Measurements from ENCODE around the gene AP5S1.
"Not testable (repeated sequence)": the region's sequence is repeated elsewhere in the genome, so short reads cannot be mapped to it uniquely, and the experiment has no call there.

Gene AP5S1

DNA sequence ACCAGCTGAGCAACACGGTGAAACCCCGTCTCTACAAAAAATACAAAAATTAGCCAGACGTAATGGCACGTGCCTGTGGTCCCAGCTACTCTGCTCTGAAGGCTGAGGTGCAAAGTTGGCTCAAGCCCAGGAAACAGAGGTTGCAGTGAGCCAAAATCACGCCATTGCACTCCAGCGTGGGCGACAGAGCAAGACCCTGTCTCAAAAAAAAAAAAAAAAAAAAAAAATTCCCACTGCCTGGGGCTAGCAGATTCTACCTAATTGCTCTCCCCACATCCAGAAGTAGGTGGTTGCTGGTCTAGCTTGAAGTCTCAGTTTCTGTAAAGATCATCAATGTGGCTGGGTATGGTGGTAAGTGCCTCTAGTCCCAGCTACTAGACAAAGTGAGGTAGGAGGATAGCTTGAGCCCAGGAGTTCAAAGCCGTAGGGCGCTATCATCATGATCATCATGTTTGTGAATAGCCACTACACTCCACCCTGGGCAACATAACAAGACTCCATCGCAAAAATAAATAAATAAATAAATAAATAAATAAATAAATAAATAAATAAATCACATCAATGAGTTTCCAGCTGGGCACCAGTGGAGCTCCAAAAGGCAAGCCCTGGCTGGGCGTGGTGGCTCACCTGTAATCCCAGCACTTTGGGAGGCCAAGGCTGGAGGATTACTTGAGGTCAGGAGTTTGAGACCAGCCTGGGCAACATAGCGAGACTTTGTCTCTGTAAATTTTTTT, 6.3 kb upstream of the AP5S1 start:
- DNase-seq, result no peak

DNA sequence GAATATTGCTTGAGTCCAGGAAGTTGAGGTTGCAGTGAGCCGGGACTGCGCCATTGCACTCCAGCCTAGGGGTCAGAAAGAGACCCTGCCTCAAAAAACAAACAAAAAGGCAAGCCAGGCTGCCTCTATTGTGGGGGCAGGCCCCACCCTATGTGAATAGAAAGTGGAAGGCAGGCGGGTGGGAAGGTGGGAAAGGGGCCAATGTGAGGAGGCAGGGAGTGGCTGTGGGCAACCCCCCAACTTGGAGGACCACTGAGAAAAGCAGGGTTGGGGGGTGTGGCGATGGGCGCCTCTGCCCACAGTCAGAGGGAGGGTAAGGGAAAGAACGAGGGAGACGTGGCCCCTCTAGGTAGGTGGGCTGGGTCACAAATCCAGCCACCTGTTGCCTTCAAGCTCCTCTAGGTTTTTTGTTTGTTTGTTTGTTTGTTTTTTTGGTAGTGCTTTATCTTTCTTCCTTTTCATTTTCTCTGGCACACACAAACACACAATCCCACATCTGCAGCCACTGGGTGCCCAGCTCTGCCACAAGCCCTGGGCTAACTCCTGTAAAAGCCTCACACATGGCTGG, 5.3 kb upstream of the AP5S1 start:
- no peak for DNase-seq

- DNase-seq, result no peak
Measured at GRCh38 chr20:3815703-3816315, 4.5 kb upstream of the AP5S1 start.

DNA sequence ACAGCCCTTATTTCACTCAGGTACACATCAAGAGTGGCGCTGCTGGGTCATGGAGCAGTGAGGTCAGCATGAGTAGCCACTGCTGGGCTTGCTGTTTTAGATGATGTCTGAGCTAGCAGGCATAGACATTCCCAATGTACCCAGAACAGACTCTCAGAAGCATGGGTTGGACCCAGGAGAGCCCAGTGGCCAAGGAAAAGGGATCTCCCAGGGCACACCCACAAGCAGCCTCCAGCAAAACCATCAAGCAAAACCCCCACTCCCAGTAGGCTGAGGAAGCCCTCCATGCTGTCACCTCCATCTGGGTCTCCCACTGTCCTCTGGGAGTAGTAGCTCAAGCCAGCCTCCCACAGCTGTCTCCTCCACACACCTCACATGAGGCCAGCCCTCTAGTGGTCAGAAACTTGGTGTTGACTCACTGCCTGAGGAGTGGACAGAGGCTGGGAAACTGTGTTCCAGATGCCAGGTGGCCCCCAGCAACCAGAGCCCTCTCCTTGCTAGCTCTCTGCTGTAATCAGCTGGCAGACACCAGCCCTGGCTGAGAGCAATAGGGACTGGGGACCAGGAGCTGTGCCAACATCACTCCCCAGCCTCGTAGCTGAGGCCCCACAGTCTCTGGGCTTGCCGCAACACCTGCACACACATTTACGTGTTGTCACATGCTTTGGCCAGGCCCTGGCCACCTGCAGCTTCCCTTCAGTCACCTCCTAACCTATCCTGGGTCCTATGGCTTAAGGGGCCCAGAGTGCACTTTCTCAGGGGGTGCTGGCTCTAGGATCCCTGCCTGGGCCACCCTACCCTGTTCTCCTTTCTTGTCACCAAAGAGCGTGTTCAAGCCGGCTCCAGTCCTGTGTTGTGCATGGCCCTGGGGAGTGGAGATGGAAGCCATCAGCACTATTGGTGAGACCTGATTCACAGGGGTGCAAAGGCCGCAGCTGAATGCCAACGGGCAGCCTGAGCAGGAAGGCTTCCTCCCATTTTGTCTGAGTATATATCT, 1.9 kb upstream of the AP5S1 start:
- peak; percentile 86 for DNase-seq

DNA sequence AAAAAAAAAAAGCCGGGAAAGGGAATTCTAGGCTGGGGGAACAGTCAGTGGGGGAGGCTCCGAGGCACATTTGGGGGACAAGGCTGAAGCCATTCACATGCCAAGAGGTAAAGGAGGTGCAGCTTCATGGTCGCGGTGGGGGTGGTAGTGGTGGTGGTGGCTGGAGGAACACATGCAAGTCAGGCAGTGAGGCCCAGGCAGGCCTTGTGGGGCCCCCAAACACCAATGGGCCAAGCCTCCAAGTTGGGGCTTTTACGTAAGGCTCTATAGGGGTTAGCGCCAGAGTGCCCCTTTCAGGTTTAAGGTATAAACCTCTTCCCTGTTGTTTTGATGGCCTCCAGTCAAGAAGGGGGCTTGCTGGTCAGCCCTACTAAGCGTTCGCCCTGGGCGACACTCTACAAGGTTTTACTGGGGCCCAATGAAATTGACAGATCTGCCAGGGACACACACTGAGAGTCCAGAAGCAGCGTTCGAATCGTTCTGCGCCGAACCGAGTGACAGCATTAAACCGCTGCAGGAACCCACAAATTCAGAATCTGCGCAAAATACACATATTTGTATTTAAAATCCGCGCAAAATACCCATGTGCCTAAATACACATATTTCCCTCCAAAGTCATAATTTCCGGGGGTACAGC, 818 bp upstream of the AP5S1 start:
- DNase-seq, result no peak

DNA sequence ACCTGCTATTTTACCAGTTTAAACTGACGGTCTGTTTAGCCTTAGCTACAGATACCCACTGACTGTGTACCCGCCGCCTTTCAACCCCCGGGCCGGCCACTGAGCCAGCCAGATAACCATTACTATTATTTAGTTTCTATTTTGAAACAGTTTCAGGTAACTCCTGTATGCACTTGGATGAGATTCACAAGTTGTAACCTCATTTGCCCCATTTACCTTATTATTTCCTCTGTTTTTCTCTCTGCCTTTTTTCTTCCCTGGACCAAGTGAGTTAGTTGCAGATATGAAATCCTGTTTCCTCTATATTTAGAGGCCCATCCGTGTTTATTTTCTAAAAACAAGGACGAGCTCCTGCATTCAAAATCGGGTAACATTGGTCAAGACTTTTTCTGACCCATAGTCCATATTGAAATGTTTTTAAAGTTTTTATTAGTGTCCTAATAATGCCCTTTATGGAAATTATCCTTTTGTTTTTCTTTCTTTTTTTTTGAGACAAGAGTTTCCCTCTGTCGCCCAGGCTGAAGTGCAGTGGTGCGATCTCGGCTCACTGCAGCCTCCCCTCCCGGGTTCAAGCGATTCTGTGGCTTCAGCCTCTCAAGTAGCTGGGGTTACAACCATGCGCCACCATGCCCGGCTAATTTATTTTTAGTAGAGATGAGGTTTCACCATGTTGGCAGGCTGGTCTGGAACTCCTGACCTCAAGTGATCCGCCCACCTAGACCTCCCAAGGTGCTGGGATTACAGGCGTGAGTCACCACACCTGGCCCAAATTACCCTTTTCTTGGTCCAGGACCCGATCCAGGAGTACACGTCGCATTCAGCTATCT, 767 bp downstream of the AP5S1 start:
- DNase-seq, result no peak

DNA sequence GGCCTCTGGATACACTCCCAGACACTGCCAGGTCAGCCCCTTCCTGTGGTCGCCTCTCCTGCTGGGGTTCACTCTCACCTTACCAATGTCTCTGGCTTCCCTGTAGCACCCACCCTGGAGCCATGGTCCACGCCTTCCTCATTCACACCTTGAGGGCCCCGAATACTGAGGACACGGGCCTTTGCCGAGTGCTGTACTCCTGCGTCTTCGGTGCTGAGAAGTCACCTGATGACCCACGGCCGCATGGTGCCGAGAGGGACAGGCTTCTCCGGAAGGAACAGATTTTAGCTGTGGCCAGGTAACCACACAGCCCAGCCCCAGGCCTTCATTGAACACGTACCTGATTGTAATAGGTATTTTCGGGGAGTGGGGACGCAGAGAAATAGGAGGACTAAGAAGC, 1.6 kb downstream of the AP5S1 start:
- DNase-seq, result no peak

DNA sequence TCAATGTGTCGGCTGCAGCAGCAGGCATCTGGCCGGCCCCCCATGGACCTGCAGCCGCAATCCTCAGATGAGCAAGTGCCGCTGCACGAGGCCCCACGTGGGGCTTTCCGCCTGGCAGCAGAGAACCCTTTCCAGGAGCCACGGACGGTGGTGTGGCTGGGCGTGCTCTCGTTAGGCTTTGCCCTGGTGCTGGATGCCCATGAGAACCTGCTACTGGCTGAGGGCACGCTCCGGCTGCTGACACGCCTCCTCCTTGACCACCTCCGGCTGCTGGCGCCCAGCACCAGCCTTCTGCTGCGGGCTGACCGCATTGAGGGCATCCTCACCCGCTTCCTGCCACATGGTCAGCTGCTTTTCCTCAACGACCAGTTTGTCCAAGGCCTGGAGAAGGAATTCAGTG, 3.5 kb downstream of the AP5S1 start:
- DNase-seq, result no peak

GRCh38 chr20:3825526-3825925, 5.2 kb downstream of the AP5S1 start:
- DNase-seq, result no peak

- no peak for DNase-seq
Measured at GRCh38 chr20:3826420-3826819, 6.1 kb downstream of the AP5S1 start.

DNA sequence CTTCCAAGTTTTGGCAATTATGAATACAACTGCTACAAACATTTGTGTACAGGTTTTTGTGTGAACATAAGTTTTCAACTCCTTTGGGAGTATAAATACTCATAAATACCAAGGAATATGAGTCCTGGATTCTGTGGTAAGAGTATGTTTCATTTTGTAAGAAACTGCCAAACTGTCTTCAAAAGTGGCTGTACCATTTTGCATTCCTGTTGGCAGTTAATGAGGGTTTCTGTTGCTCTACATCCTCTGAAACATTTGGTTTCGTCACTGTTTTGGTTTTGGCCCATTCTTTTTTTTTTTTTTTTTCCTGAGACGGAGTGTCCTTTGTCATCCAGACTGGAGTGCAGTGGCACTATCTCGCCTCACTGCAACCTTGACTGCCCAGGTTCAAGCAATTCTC, 8.5 kb downstream of the AP5S1 start:
- no peak for DNase-seq

DNA sequence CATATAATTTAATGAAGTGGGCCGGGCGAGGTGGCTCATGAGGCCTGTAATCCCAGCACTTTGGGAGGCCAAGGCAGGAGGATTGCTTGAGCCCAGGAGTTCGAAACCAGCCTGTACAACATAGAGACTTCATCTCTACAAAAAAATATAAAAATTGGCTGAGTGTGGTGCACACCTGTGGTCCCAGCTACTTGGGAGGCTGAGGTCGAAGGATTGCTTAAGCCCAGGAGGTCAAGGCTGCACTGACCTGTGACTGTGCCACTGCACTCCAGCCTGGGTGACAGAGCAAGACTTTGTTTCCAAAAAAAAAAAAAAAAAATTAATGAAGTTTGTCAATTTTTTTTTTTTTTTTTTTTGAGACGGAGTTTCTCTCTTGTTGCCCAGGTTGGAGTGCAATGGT, 9.5 kb downstream of the AP5S1 start:
- not testable (repeated sequence) for DNase-seq

DNA sequence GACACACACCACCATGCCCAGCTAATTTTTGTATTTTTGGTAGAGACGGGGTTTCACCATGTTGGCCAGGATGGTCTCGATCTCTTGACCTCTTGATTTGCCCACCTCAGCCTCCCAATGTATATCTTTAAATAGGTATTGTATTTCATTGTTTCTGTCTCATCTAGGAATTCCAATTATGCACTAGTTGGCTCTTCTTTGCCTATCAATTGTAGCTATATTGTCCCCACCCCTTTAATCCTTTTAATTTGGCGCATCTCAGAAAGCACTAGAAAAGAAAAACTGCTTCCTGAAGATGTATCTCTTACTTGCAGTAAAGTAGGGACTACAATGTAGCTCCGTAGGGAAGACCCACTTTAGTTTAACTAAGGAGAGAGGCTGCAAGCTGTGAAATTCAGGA, 15.8 kb downstream of the AP5S1 start:
- no peak for DNase-seq

DNA sequence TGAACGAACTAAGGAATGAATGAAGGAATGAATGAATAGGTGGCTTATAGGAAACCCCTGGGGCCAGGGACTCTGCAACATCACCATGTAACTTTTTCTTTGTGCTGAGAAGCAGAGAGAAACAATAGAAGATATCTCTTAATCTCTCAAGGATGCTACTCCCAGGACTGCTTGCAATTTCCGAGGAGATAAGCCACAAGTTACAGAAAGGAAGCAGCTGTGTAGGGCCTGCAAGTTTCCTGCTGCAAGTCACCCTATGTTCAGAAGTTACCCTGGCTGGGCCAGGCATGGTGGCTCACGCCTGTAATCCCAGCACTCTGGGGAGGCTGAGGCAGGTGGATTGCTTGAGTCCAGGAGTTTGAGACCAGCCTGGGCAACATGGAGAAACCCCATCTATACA, 19.0 kb downstream of the AP5S1 start:
- no peak for DNase-seq

DNA sequence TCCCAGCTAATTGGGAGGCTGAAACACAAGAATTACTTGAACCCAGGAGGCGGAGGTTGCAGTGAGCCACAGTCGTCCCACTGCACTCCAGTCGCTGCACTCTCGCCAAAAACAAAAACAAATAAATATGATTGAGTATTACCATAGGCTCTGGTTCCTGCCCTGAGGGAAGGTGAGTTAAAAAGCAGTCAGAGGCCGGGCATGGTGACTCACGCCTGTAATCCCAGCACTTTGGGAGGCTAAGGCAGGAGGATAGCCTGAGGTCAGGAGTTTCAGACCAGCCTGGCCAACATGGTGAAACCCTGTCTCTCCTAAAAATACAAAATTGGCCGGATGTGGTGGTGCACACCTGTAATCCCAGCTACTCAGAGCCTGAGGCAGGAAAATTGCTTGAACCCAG, 19.9 kb downstream of the AP5S1 start:
- peak; percentile 2 for DNase-seq

DNA sequence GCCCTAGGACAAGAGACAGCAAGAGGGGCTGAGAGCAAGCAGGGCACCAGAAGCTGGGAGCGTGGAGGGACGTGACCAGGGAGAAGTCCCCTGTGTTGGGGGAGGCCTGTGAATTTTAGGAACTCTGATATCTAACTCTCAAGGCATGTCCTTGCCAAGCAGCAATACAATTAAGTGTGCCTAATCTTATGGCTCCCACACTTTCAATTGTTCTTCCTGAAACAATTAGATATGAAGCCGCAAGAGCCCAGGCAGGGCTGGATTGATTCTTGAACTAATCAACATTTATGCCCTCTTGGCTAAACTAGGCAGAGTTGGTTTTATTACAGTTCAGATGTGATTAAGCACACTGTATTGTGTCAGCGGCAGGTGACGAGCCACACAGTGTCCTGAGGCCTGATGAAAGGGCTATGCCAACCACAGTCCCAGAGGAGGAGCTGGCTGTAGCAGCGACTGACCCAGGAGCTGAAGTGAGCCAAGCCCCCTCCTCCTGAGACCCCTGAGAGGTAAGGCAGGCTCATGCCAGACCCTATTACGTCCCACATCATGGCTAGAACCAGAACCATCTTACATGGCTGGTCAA, 22.1 kb downstream of the AP5S1 start:
- DNase-seq, result no peak

- peak; percentile 7 for DNase-seq
Measured at GRCh38 chr20:3843490-3843889, 23.1 kb downstream of the AP5S1 start.

GRCh38 chr20:3843990-3844619, 23.8 kb downstream of the AP5S1 start:
- DNase-seq, result not testable (repeated sequence)

- DNase-seq, result no peak
Measured at GRCh38 chr20:3846378-3846739, 26.0 kb downstream of the AP5S1 start.

- DNase-seq, result peak; percentile 34
Measured at GRCh38 chr20:3846740-3847428, 26.5 kb downstream of the AP5S1 start, which contains the start of gene MAVS. TSS of gene MAVS (plus strand) at chr20:3846834. CDS start at chr20:3854625, 7,791 bp downstream.
